ENCODE data around the gene RGS19. TPM values are rescaled to one million over a fixed set of nuclear protein-coding genes. Genes with fewer than 3 reads are reported as not detected.

RGS19 gene
- total RNA-seq, 2 experiments from 2014 or later = 39.6 to 40.2 TPM

DNA sequence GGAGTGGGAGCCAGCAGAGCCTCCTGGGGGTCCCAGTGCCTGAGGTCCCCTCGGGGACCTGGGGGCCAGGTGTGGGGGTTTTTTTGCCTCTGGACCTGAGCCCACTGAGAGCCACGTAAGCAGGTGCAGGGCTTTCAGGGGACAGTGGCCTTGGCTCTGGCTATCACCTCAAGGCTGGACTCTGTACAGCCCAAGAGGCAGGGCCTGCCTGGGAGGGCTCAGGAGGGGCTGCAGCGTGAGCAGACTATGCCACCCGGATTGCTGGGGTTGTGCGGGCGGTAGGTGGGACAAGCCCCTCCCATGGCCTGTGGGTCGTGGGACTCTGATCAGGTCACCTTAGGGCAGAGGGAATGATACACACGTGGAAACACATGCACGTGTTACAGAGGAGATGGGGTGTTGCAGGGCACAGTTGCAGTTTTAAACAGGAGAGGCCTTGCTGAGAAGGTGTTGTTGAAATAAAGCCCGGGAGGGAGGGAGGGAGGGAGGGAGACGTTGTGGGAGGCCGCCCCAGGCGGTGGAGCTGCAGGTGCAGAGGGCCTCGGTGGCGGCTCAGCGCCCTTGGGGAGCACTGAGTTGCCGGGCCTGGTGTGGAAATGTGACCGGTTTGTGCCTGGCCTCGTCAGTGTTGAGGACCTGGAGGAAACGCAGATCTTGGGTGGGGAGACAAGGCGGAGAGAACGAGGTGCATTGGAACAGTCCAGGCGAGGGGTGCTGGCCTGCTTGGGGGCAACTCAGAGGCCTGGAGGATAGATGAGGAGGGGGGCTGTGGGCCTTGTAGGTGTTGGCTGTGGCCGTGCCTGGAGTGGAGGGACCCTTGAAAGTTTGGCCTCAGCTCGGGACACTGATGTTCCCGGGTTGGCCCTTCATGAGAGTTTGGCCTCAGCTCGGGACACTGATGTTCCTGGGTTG lies 14.0 kb downstream of the RGS19 start:
- peak overlapping the region; percentile 20 for H3K4me3 Mint-ChIP-seq
- peaks cover 49% of the 10 kb centered on the region for H3K4me1 Mint-ChIP-seq
- intact Hi-C loops (cut with DNase I, micrococcal nuclease) = loop anchor here in 1 of 2 experiments (2.0 to 10.0 kb wide), 2 partner anchors 13 to 531 kb away; partner anchors contain the start of genes PTK6 and RGS19
- H3K9me3 Mint-ChIP-seq (ENCODE audit: low read depth) = no peaks in the 10 kb centered on the region
- ChIA-PET CTCF (interaction anchor here (0.7 to 2.0 kb wide), 4 partner anchors 8 to 200 kb away, joined by 3 to 6 read pairs (median 4); partner anchors contain the start of gene TPD52L2), POLR2A (interaction anchor here (0.6 kb wide), 1 partner anchor 13 kb away, joined by 3 read pairs; no protein-coding TSS in a partner anchor)
- peak overlapping the region; percentile 80 for H3K27ac Mint-ChIP-seq
- DNase-seq (peak; percentile 55), ATAC-seq (no peak)
- H3K36me3 Mint-ChIP-seq (ENCODE audit: low read depth) = no peaks in the 10 kb centered on the region
- no peaks in the 10 kb centered on the region for H3K27me3 Mint-ChIP-seq

DNA sequence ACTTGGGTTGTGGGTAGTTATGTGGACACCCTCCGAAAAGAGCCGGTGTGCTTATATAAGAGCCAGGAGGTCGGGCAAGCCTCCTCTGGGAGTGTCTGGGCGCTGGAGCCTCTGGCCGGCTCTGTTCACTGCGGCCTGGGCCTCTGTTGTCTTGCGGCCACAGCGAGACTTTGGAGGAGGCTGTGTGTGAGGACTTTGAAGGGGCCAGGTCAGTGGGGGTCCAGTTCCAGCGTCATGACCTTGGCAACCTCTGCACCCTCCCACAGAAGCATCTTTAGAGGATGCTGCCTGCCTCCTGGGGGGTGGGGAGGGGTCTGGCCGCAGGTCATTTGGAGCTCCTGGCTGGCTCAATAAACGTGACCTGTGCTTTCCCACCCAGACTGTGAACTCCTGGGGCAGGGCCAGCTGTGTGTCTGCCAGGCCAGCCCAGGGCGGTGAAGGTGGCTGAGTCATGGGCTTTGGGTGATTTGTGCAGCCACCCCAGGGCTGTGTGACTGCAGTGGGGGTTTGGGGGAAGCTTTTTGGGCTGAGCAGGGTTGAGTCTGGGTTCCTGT lies 15.1 kb downstream of the RGS19 start:
- Mint-ChIP-seq H3K4me3 (peak overlapping the region; percentile 82), H3K4me1 (peaks cover 49% of the 10 kb centered on the region), H3K27me3 (no peaks in the 10 kb centered on the region), H3K36me3 (ENCODE audit: low read depth) (no peaks in the 10 kb centered on the region), H3K9me3 (ENCODE audit: low read depth) (no peaks in the 10 kb centered on the region), H3K27ac (peak overlapping the region; percentile 79)
- DNase-seq (no peak), ATAC-seq (no peak)
- POLR2A ChIA-PET = no interaction called here
- intact Hi-C loops (cut with DNase I, micrococcal nuclease) = loop anchor here (2.0 to 10.0 kb wide), 3 partner anchors 15 to 1272 kb away; partner anchors contain the start of genes PTK6 (in 1 of the 2) and RGS19 (in 1 of the 2)
- CTCF ChIA-PET = no interaction called here

DNA sequence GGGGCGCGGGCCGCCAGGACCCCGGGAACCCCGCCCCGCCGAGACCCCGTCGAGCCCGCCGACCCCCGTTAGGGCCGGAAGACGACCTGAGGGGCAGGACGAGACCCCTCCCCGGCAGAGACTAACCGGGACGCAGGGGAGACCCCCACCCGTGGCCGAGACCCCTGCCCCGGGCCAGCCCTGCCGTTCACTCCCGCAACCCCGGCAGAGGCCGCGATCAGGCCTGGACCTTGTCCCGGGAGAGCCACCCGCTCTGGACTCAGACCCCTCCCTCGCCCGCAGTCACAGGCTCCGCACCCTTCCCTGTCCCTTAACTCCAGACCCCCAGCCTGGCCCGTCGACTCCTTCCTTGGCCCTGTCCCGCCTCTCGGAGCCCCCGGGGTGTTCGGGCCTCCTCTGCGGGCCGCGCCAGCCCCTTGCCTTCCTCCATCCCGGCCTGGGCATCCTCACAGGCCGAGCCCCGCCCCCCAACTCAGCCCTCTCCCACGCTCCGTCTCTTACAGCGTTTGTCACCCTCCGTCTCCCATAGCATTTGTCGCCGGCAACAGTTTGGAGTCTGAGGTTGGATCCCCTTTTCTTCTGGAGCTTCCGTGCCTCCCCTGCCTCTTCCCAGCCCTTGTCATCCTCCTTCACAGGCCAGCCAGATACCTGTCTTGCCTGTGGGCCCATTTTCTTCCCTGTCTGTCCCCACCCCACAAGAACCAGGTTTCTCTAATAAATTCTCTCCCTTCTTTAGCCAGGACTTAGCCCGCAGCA lies 15.8 kb downstream of the RGS19 start:
- Mint-ChIP-seq H3K27ac (peak overlapping the region; percentile 79), H3K4me1 (peaks cover 50% of the 10 kb centered on the region), H3K4me3 (peak overlapping the region; percentile 82), H3K9me3 (ENCODE audit: low read depth) (no peaks in the 10 kb centered on the region), H3K36me3 (ENCODE audit: low read depth) (no peaks in the 10 kb centered on the region), H3K27me3 (no peaks in the 10 kb centered on the region)
- intact Hi-C loops (cut with DNase I, micrococcal nuclease) = loop anchor here (1.0 to 10.0 kb wide), 10 partner anchors 15 to 1271 kb away; partner anchors contain the start of genes RGS19 (in 2 of the 2), DNAJC5 (in 1 of the 2), GMEB2 (in 1 of the 2) and PRPF6 (in 1 of the 2)
- ChIA-PET POLR2A (no interaction called here), CTCF (interaction anchor here (1.0 to 1.4 kb wide), 3 partner anchors 22 to 83 kb away, joined by 3 to 9 read pairs (median 4); no protein-coding TSS in a partner anchor)
- ATAC-seq = peak; percentile 16
- DNase-seq = peak; percentile 78

DNA sequence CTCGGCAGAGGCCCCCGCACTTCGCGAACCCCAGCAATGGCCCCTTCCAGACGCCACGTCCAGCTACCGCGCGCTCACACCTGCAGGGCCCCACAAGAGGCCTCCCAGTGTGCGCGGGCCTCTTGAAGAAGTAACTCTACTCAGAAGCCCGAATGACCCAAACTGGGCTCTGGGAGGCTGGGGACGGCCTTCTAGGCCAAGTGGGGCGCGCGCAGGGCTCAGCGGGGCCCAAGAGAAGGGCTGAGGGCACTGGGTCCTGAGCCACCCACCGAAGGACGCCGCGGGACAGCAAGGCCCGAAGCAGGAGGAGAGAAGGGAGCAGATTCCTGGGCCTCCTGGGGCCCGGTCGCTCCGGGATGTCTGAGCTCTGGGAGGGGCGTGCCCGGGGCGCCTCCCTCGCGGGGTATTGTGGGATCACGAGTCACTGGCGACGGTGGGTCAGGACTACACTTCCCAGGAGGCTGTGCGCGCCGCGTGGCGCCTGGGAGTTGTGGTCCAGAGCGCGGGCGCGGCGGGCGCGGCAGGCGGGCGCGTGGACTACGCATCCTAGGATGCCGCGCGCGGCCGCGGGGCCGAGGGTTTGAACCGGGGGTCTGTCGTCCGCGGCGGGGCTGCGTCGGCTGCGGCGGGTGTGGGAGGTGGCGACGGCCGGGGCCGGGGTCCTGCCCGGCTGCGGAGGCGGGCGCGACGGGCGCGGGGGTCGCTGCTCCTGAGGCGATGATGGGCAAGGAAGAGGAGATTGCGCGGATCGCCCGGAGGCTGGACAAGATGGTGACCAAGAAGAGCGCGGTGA lies 16.5 kb downstream of the RGS19 start, which contains the start of gene TCEA2:
Gene TCEA2, plus strand, starts transcription at position 603 of the 793 bp plus-strand sequence. Its CDS starts 115 bp downstream, at position 718.
- Mint-ChIP-seq H3K4me1 (peaks cover 51% of the 10 kb centered on the region), H3K27me3 (no peaks in the 10 kb centered on the region), H3K9me3 (ENCODE audit: low read depth) (no peaks in the 10 kb centered on the region), H3K27ac (peak within 1 kb of the TSS; percentile 79), H3K36me3 (ENCODE audit: low read depth) (no peaks in the 10 kb centered on the region), H3K4me3 (peak within 1 kb of the TSS; percentile 82)
- ChIA-PET POLR2A (no interaction called here), CTCF (interaction anchor here (0.7 to 1.4 kb wide), 9 partner anchors 14 to 509 kb away, joined by 3 to 9 read pairs (median 4); partner anchors contain the start of gene LKAAEAR1)
- peak; percentile 98 for DNase-seq
- intact Hi-C loops (cut with DNase I, micrococcal nuclease) = loop anchor here (1.0 to 10.0 kb wide), 10 partner anchors 17 to 1270 kb away; partner anchors contain the start of genes ARFGAP1 (in 1 of the 2), DNAJC5 (in 1 of the 2), GMEB2 (in 1 of the 2) and PRPF6 (in 1 of the 2)
- ATAC-seq = peak; percentile 83

DNA sequence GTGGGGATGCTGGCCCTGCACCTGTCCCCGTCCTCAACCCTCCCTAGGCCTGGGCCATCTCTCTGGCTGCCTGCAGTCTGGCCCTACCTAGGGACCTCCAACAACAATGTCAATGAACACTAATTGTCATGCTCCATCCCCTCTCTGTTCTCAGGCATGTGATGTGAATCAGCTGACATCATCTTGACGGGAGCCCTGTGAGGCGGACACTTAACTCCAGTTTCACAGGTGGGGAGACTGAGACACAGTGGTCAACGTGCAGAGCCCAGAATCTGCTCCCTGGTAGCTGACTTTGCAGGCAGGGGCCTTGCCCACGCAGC lies 17.1 kb downstream of the RGS19 start:
- no peak for DNase-seq
- H3K4me3 Mint-ChIP-seq = peak overlapping the region; percentile 82
- no peaks in the 10 kb centered on the region for H3K36me3 Mint-ChIP-seq (ENCODE audit: low read depth)
- H3K27ac Mint-ChIP-seq = no peak overlapping the region
- no peaks in the 10 kb centered on the region for H3K27me3 Mint-ChIP-seq
- peaks cover 52% of the 10 kb centered on the region for H3K4me1 Mint-ChIP-seq
- no peak for ATAC-seq
- ChIA-PET POLR2A (no interaction called here), CTCF (interaction anchor here (0.7 to 1.4 kb wide), 9 partner anchors 15 to 509 kb away, joined by 3 to 9 read pairs (median 4); partner anchors contain the start of gene LKAAEAR1)
- H3K9me3 Mint-ChIP-seq (ENCODE audit: low read depth) = no peaks in the 10 kb centered on the region
- intact Hi-C loops (cut with DNase I, micrococcal nuclease) = loop anchor here (1.0 to 10.0 kb wide), 4 partner anchors 523 to 1270 kb away; partner anchors contain the start of genes ARFGAP1 (in 1 of the 2) and PTK6 (in 1 of the 2)

DNA sequence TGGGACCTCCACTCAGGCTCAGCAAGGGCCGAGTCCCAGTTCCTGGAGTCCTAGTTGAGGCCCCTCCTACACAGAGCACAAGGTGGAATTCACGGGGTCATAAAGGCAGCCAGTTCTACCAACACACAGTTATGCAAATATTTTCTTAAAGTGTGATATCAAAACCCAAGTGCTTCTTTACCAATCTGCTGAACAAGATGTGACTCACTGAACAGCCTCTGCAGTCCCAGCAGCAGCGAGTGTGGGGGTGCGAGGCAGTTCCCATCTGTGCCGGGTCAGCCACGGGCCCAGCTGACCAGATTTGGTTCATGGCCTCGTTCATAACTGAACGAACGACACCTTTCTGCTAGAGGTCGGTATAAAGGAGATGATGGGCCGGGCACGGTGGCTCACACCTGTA lies 20.8 kb downstream of the RGS19 start:
- Mint-ChIP-seq H3K4me1 (peaks cover 21% of the 10 kb centered on the region), H3K27me3 (peaks cover 7% of the 10 kb centered on the region), H3K4me3 (peak overlapping the region; percentile 79), H3K36me3 (ENCODE audit: low read depth) (no peaks in the 10 kb centered on the region), H3K27ac (peak overlapping the region; percentile 83), H3K9me3 (ENCODE audit: low read depth) (no peaks in the 10 kb centered on the region)
- ATAC-seq (peak; percentile 3), DNase-seq (no peak)
- ChIA-PET CTCF (interaction anchor here (0.7 kb wide), 1 partner anchor 210 kb away, joined by 3 read pairs; no protein-coding TSS in a partner anchor), POLR2A (no interaction called here)
- intact Hi-C loops (cut with DNase I, micrococcal nuclease) = loop anchor here in 1 of 2 experiments (5.0 kb wide), 1 partner anchor 76 kb away; the partner anchor contains the start of gene PRPF6

DNA sequence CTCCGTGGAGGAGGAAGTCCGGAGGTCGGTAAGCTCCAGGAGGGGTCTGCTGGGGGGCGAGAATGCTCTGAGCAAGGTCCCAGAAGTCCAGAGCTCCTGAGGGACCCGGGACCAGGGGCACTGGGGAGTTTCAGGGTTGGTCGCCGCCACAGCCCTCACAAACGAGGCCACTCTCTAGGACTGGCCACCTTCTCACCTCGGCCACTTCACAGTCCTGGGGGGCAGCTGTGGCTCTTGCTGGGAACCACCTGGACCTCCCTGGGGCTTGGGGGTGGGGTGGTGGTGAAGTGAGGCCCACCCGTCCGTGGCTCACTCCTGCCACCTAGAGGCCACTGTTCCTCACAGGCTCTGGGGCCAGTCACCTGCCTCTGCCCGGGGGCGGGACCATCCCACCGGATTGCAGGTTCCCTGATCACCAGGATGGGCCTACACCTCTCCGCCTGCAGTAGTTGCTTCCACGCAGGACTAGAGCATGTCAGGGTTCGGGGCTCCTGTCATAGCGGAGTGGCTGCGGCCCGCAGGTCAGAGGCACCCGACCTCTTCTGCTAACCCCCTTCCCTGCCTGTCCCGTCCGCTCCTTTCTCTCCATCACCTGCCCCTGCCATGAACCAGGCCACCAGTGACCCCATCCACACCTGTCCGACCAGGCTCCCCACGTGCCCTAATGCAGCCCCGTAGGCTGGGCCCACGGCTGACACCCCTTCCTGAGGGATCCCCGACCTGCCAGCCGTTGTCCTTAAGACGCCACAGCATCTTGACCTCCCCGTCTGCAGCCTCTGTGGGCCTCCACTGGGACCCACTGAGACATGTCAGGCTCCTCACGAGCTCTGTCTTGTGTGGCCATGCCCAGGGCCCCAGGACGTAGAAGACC lies 21.5 kb downstream of the RGS19 start:
- ATAC-seq = peak; percentile 82
- DNase-seq = peak; percentile 93
- H3K4me1 Mint-ChIP-seq = peaks cover 21% of the 10 kb centered on the region
- H3K4me3 Mint-ChIP-seq = peak overlapping the region; percentile 79
- POLR2A ChIA-PET = interaction anchor here (0.6 kb wide), 1 partner anchor 19 kb away, joined by 3 read pairs; no protein-coding TSS in a partner anchor
- H3K27me3 Mint-ChIP-seq = peaks cover 11% of the 10 kb centered on the region
- H3K27ac Mint-ChIP-seq = peak overlapping the region; percentile 83
- no peaks in the 10 kb centered on the region for H3K36me3 Mint-ChIP-seq (ENCODE audit: low read depth)
- CTCF ChIA-PET = interaction anchor here (0.6 to 1.7 kb wide), 11 partner anchors 8 to 748 kb away, joined by 3 to 6 read pairs (median 4); partner anchors contain the start of gene PRPF6
- intact Hi-C loops (cut with DNase I, micrococcal nuclease) = loop anchor here (1.0 to 5.0 kb wide), 4 partner anchors 19 to 351 kb away; partner anchors contain the start of genes ARFRP1 (in 1 of the 2) and PRPF6 (in 1 of the 2)
- H3K9me3 Mint-ChIP-seq (ENCODE audit: low read depth) = no peaks in the 10 kb centered on the region

DNA sequence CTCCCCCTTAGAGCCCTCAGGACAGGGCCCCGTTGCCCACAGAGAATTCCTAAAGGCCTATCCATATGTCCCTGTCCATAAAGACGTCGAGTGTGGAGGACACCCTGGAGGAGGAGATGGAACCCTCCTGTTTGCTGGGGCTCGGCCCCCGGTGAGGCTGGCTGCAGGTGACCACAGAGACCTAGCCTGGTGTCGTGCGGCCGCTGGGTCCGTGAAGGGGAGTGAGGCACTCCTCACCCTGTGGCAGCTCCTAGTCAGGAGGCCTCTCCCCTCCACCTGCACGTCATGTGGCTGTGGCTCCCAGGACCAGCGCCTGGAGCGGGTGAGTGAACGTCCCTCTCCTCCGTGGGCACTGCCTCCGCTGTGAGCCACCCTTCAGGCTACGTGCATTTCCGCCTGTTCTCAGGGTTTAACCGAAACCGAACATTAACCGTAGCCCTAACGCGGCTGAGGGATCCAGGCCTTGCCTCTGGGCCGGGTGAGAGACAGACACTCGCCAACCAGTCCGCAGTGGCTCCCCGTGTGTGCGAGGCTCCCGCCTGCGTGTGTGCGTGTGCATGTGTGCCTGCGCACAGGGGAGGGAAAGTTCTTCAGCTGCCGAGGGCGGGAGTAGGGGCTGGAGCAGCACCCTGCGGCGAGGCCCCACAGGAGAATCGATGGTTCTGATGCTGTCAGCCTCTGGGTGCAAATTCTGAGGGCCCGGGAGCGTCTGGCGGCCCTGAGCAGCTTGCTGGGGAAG lies 22.3 kb downstream of the RGS19 start:
- POLR2A ChIA-PET = interaction anchor here (0.6 kb wide), 1 partner anchor 18 kb away, joined by 3 read pairs; no protein-coding TSS in a partner anchor
- H3K36me3 Mint-ChIP-seq (ENCODE audit: low read depth) = no peaks in the 10 kb centered on the region
- intact Hi-C loops (cut with DNase I, micrococcal nuclease) = loop anchor here (1.0 to 5.0 kb wide), 4 partner anchors 18 to 350 kb away; partner anchors contain the start of genes ARFRP1 (in 1 of the 2) and PRPF6 (in 1 of the 2)
- peak overlapping the region; percentile 83 for H3K27ac Mint-ChIP-seq
- CTCF ChIA-PET = interaction anchor here (0.6 to 1.7 kb wide), 14 partner anchors 8 to 747 kb away, joined by 3 to 6 read pairs (median 4); partner anchors contain the start of gene PRPF6
- DNase-seq = peak; percentile 72
- H3K4me1 Mint-ChIP-seq = peaks cover 16% of the 10 kb centered on the region
- H3K4me3 Mint-ChIP-seq = peak overlapping the region; percentile 79
- H3K9me3 Mint-ChIP-seq (ENCODE audit: low read depth) = no peaks in the 10 kb centered on the region
- peaks cover 14% of the 10 kb centered on the region for H3K27me3 Mint-ChIP-seq
- peak; percentile 63 for ATAC-seq

DNA sequence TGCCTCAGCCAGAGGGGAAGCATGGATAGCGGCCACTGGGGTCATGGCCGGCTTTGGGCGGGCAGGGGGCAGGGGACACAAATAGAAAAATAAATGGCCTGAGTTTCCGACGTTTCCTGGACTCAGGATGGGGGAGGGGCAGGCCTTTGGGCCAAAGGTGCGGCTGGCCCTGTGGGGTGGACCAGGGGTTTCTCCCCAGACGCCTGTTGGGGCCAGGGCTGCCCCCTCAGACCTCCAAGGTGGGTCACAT lies 22.8 kb downstream of the RGS19 start:
- no peaks in the 10 kb centered on the region for H3K36me3 Mint-ChIP-seq (ENCODE audit: low read depth)
- H3K27ac Mint-ChIP-seq = no peak overlapping the region
- ChIA-PET CTCF (interaction anchor here (0.6 to 1.7 kb wide), 7 partner anchors 10 to 465 kb away, joined by 3 to 6 read pairs (median 3); no protein-coding TSS in a partner anchor), POLR2A (no interaction called here)
- no peaks in the 10 kb centered on the region for H3K9me3 Mint-ChIP-seq (ENCODE audit: low read depth)
- peaks cover 14% of the 10 kb centered on the region for H3K4me1 Mint-ChIP-seq
- H3K27me3 Mint-ChIP-seq = peaks cover 17% of the 10 kb centered on the region
- H3K4me3 Mint-ChIP-seq = no peak overlapping the region
- ATAC-seq (no peak), DNase-seq (no peak)
- intact Hi-C loops (cut with DNase I, micrococcal nuclease) = loop anchor here (2.0 to 5.0 kb wide), 2 partner anchors 74 to 350 kb away; partner anchors contain the start of genes ARFRP1 (in 1 of the 2) and PRPF6 (in 1 of the 2)
